MCF 10A (cell line): ENCODE data around the gene CAMK2G. TPM values are rescaled to one million over a fixed set of nuclear protein-coding genes. Genes with fewer than 3 reads are reported as not detected.
A peak's percentile ranks its signal among the peaks of the same experiment; 100 is the strongest.
"Not testable (repeated sequence)": the region's sequence is repeated elsewhere in the genome, so short reads cannot be mapped to it uniquely, and the experiment has no call there.

Experiments
- BruUV-seq: library from RNA; stranded (reverse); fragments of 400-500 nt; replicated peaks from 2 replicates; lab custom pipeline; 2021; lab: Mats Ljungman, UMichigan
- CTCF ChIA-PET: fragments of 300-600 bp; sonication (Branson Sonifier 250); formaldehyde crosslinking; extraction: SDS; loops from one replicate; lab custom pipeline; 2021; ENCODE audit warnings: antibody characterized with exemption, inconsistent platforms; lab: Yijun Ruan, JAX
- POLR2A ChIA-PET: fragments of 300-600, 350-650 bp; sonication (Branson Sonifier 250); formaldehyde crosslinking; extraction: SDS; loops from one replicate; lab custom pipeline; 2020; ENCODE audit warnings: antibody characterized with exemption, inconsistent platforms; lab: Yijun Ruan, JAX
- DNase-seq: peaks from one replicate; pipeline ENCODE4 v3.0.0-alpha.2; 2018; ENCODE audit not compliant: unreplicated experiment
- H3K27ac Mint-ChIP-seq: one replicate; pipeline ENCODE4 v1.8.0; 2022; ENCODE audit warnings: mild to moderate bottlenecking, low read depth, mixed read lengths; ENCODE audit not compliant: unreplicated experiment
- H3K27me3 Mint-ChIP-seq: one replicate; pipeline ENCODE4 v1.8.0; 2022; ENCODE audit warnings: mixed read lengths; ENCODE audit not compliant: insufficient read depth, unreplicated experiment
- H3K36me3 Mint-ChIP-seq: one replicate; pipeline ENCODE4 v1.8.0; 2022; ENCODE audit warnings: mild to moderate bottlenecking, moderate library complexity, mixed read lengths; ENCODE audit not compliant: insufficient read depth, unreplicated experiment
- H3K4me1 Mint-ChIP-seq: one replicate; pipeline ENCODE4 v1.8.0; 2022; ENCODE audit warnings: mixed read lengths; ENCODE audit not compliant: insufficient read depth, unreplicated experiment
- H3K4me3 Mint-ChIP-seq: one replicate; pipeline ENCODE4 v1.8.0; 2022; ENCODE audit warnings: mild to moderate bottlenecking, moderate library complexity, mixed read lengths; ENCODE audit not compliant: unreplicated experiment
- H3K9me3 Mint-ChIP-seq: one replicate; pipeline ENCODE4 v1.8.0; 2022; ENCODE audit warnings: mixed read lengths; ENCODE audit not compliant: unreplicated experiment
- CTCF ChIP-seq: fragments of 200-600 bp; IDR thresholded peaks from one replicate; pipeline ENCODE4 v1.8.0; 2022; ENCODE audit warnings: antibody characterized with exemption, mild to moderate bottlenecking; ENCODE audit not compliant: unreplicated experiment
- intact Hi-C: fragments of 100-400 bp; cut with micrococcal nuclease; formaldehyde crosslinking; loops from 2 replicates; pipeline ENCODE4 v1.14.1; 2022
- total RNA-seq: library from RNA; stranded (reverse); gene quantifications from 2 replicates; pipeline ENCODE4 v1.2.3, GENCODE V29; 2022

Gene CAMK2G
- total RNA-seq, 1 experiment from 2014 or later, result 10.9 TPM

GRCh38 chr10:73899423-73899822 is 25.1 kb upstream of the CAMK2G start:
- no peaks in the 10 kb centered on the region for H3K27me3 Mint-ChIP-seq
- ChIA-PET POLR2A (interaction anchor here (0.8 to 1.6 kb wide), 6 partner anchors 9 to 208 kb away, joined by 3 to 9 read pairs (median 4); partner anchors contain the start of gene PLAU), CTCF (interaction anchor here (0.6 to 1.7 kb wide), 6 partner anchors 10 to 44 kb away, joined by 3 to 6 read pairs (median 4); no protein-coding TSS in a partner anchor)
- H3K9me3 Mint-ChIP-seq, result no peaks in the 10 kb centered on the region
- H3K4me3 Mint-ChIP-seq, result no peak overlapping the region
- DNase-seq, result peak; percentile 67
- intact Hi-C loops, result no loop called here
- no peak for TF ChIP-seq CTCF
- H3K36me3 Mint-ChIP-seq, result no peaks in the 10 kb centered on the region
- H3K27ac Mint-ChIP-seq, result peak overlapping the region; percentile 32
- BruUV-seq, result no TSS peak
- H3K4me1 Mint-ChIP-seq, result peaks cover 16% of the 10 kb centered on the region

GRCh38 chr10:73898730-73899410 is 24.5 kb upstream of the CAMK2G start:
- no peaks in the 10 kb centered on the region for H3K36me3 Mint-ChIP-seq
- peak overlapping the region; percentile 32 for H3K27ac Mint-ChIP-seq
- no peaks in the 10 kb centered on the region for H3K9me3 Mint-ChIP-seq
- no peak for TF ChIP-seq CTCF
- intact Hi-C loops, result no loop called here
- H3K27me3 Mint-ChIP-seq, result no peaks in the 10 kb centered on the region
- H3K4me1 Mint-ChIP-seq, result peaks cover 21% of the 10 kb centered on the region
- no TSS peak for BruUV-seq
- CTCF ChIA-PET, result interaction anchor here (0.6 to 1.7 kb wide), 6 partner anchors 10 to 45 kb away, joined by 3 to 6 read pairs (median 4); no protein-coding TSS in a partner anchor
- POLR2A ChIA-PET, result interaction anchor here (0.6 to 1.5 kb wide), 6 partner anchors 9 to 267 kb away, joined by 3 to 9 read pairs (median 4); partner anchors contain the start of gene PLAU
- H3K4me3 Mint-ChIP-seq, result no peak overlapping the region
- no peak for DNase-seq

- DNase-seq, result no peak
- TF ChIP-seq CTCF, result no peak
- intact Hi-C loops, result no loop called here
- Mint-ChIP-seq H3K4me1 (peaks cover 32% of the 10 kb centered on the region), H3K27me3 (no peaks in the 10 kb centered on the region), H3K9me3 (no peaks in the 10 kb centered on the region), H3K36me3 (no peaks in the 10 kb centered on the region), H3K27ac (no peak overlapping the region), H3K4me3 (no peak overlapping the region)
- POLR2A ChIA-PET, result interaction anchor here (0.6 to 1.6 kb wide), 5 partner anchors 9 to 40 kb away, joined by 3 to 5 read pairs (median 3); no protein-coding TSS in a partner anchor
- CTCF ChIA-PET, result interaction anchor here (0.6 kb wide), 1 partner anchor 43 kb away, joined by 3 read pairs; no protein-coding TSS in a partner anchor
- no TSS peak for BruUV-seq
Observed at GRCh38 chr10:73897693-73898092, 23.3 kb upstream of the CAMK2G start.

- Mint-ChIP-seq H3K27ac (peak overlapping the region; percentile 23), H3K4me1 (peaks cover 53% of the 10 kb centered on the region)
- BruUV-seq, intact Hi-C loops, DNase-seq, H3K9me3 Mint-ChIP-seq, H3K27me3 Mint-ChIP-seq, H3K36me3 Mint-ChIP-seq, H3K4me3 Mint-ChIP-seq: not testable (repeated sequence)
- ChIA-PET POLR2A (interaction anchor here (2.1 kb wide), 1 partner anchor 14 kb away, joined by 7 read pairs; no protein-coding TSS in a partner anchor), CTCF (interaction anchor here (0.6 to 21.1 kb wide), 3 partner anchors 43 to 186 kb away, joined by 3 to 658 read pairs (median 6); no protein-coding TSS in a partner anchor)
Observed at GRCh38 chr10:73895381-73895780, 21.0 kb upstream of the CAMK2G start.
